K562 (cell line): Measurements from ENCODE around the gene ODF4. TPM values are rescaled to one million over a fixed set of nuclear protein-coding genes. Genes with fewer than 3 reads are reported as not detected.
A peak's percentile ranks its signal among the peaks of the same experiment; 100 is the strongest.

ENCODE experiments used
- ADNP ChIP-seq: fragments of 200-800 bp; sonication (Bioruptor generic); IDR thresholded peaks from 2 replicates; pipeline ENCODE4 v1.6.1; 2016; ENCODE audit warnings: missing genetic modification characterization, missing compliant biosample characterization
- ATF4 ChIP-seq: fragments of 450-650 bp; formaldehyde crosslinking; IDR thresholded peaks from 2 replicates; pipeline ENCODE4 v1.4.0; 2022; ENCODE audit warnings: mild to moderate bottlenecking, moderate library complexity
- ELF2 ChIP-seq: fragments of 250-450 bp; sonication (Bioruptor Pico); IDR thresholded peaks from 2 replicates; pipeline ENCODE4 v1.5.0; 2021; ENCODE audit warnings: mild to moderate bottlenecking
- EP300 ChIP-seq: IDR thresholded peaks from 2 replicates; pipeline ENCODE4 v1.6.1; 2012; ENCODE audit warnings: low read length, improper control_type of control experiment
- FOS ChIP-seq: IDR thresholded peaks from 3 replicates; pipeline ENCODE4 v1.6.1; 2011; ENCODE audit not compliant: insufficient read length; ENCODE audit errors: extremely low read depth
- FOSL1 ChIP-seq: fragments of 200-800 bp; sonication (Bioruptor generic); conservative IDR thresholded peaks from 2 replicates; pipeline ENCODE4 v1.6.1; 2016; ENCODE audit warnings: missing genetic modification characterization, missing compliant biosample characterization
- HMGN3 ChIP-seq: IDR thresholded peaks from 2 replicates; pipeline ENCODE4 v1.6.1; 2011; ENCODE audit warnings: borderline replicate concordance, low read depth, mild to moderate bottlenecking, mixed read lengths, low read length; ENCODE audit not compliant: insufficient read length; ENCODE audit errors: extremely low read depth
- KLF1 ChIP-seq: fragments of 450-650 bp; IDR thresholded peaks from 2 replicates; pipeline ENCODE4 v1.6.1; 2016; ENCODE audit warnings: missing genetic modification characterization, missing compliant biosample characterization
- NBN ChIP-seq: fragments of 450-650 bp; IDR thresholded peaks from 2 replicates; pipeline ENCODE4 v1.6.1; 2016; ENCODE audit warnings: low read depth, mild to moderate bottlenecking
- PHTF2 ChIP-seq: fragments of 250-450 bp; sonication (Bioruptor Pico); IDR thresholded peaks from 2 replicates; pipeline ENCODE4 v1.5.0; 2021; ENCODE audit warnings: mild to moderate bottlenecking
- SIN3A ChIP-seq, 2 experiments: fragments of 150-350 bp in 1 of 2; IDR thresholded peaks; 2 replicates each; pipeline ENCODE4 v1.6.1; 2011 to 2016; ENCODE audit warnings: borderline replicate concordance in 2 of 2, low read depth in 2 of 2, low read length in 2 of 2, mild to moderate bottlenecking in 2 of 2, moderate library complexity in 2 of 2; ENCODE audit not compliant: control insufficient read depth in 1 of 2
- SUPT5H ChIP-seq: fragments of 450-650 bp; IDR thresholded peaks from 2 replicates; pipeline ENCODE4 v1.6.1; 2016
- TAF1 ChIP-seq: IDR thresholded peaks from 2 replicates; pipeline ENCODE4 v1.6.1; 2011; ENCODE audit warnings: mild to moderate bottlenecking, low read length, moderate library complexity; ENCODE audit not compliant: insufficient read depth, control insufficient read depth, severe bottlenecking; ENCODE audit errors: extremely low read depth
- TAF7 ChIP-seq: fragments of 450-650 bp; IDR thresholded peaks from 2 replicates; pipeline ENCODE4 v1.6.1; 2016; ENCODE audit warnings: missing genetic modification characterization, missing compliant biosample characterization
- VEZF1 ChIP-seq: fragments of 200-800 bp; sonication (Bioruptor generic); IDR thresholded peaks from 2 replicates; pipeline ENCODE4 v1.6.1; 2017; ENCODE audit warnings: missing genetic modification characterization, missing compliant biosample characterization
- ZKSCAN3 ChIP-seq: fragments of 250-450 bp; sonication (Bioruptor Pico); IDR thresholded peaks from 2 replicates; pipeline ENCODE4 v1.4.0; 2020
- ZNF311 ChIP-seq: fragments of 250-450 bp; sonication (Bioruptor Pico); IDR thresholded peaks from 2 replicates; pipeline ENCODE4 v1.4.0; 2020; ENCODE audit warnings: mild to moderate bottlenecking, moderate library complexity
- ZNF518B ChIP-seq: fragments of 250-450 bp; sonication (Bioruptor Pico); IDR thresholded peaks from 2 replicates; pipeline ENCODE4 v1.5.0; 2021; ENCODE audit warnings: mild to moderate bottlenecking, moderate library complexity
- polyA plus RNA-seq, 8 experiments: library from polyadenylated mRNA; depleted of rRNA in 4 of 8; stranded (reverse) in 5 of 8; unstranded in 3 of 8; fragments of >200 nt; fragmentation: Nextera tagmentation in 2 of 8; fragmentation: Illumina TruSeq in 1 of 8; extraction: Ambion mirVana in 2 of 8; extraction: Trizol in 1 of 8; gene quantifications; 2 replicates each; pipeline versions ENCODE4 v1.2.1 to v1.2.3, GENCODE V29; 2011 to 2014; ENCODE audit warnings: inconsistent platforms in 1 of 8, missing spikeins in 1 of 8
- total RNA-seq, 7 experiments: library from RNA; depleted of rRNA in 6 of 7; stranded (reverse); fragments of >200 nt in 6 of 7; fragmentation: Illumina TruSeq in 2 of 7; extraction: Trizol in 2 of 7; gene quantifications; 2 replicates each; pipeline versions ENCODE4 v1.2.1 to v1.2.3, GENCODE V29; 2011 to 2021; ENCODE audit warnings: low replicate concordance in 1 of 7

Gene ODF4
- total and polyA plus RNA-seq, 9 of the 15 experiments (the other 6 are each of a cell fraction or from before 2014, with no cell fraction given), result not detected

- TF ChIP-seq NBN, result no peak
- TF ChIP-seq SUPT5H, result peak; percentile 88
- TF ChIP-seq ZKSCAN3, result no peak
- TF ChIP-seq VEZF1 (CRISPR knock-in tag), result peak; percentile 81
- TF ChIP-seq ZNF518B (CRISPR knock-in tag), result no peak
- TF ChIP-seq FOSL1 (tag), result peak; percentile 26
- 0 out of 2 replicates have a peak, but pooled peaks have one; percentile 36 for TF ChIP-seq KLF1
- no peak for TF ChIP-seq ATF4
- TF ChIP-seq FOS, result no peak
- TF ChIP-seq ELF2 (CRISPR knock-in tag), result peak; percentile 47; the same call in 1 of the 2 replicates
- TF ChIP-seq PHTF2 (CRISPR knock-in tag), result no peak
- TF ChIP-seq TAF7 (tag), result no peak
- peak in 1 of 2 experiments; percentile 24; a peak in 1 of 4 replicates for TF ChIP-seq SIN3A (IDR thresholded peaks at IDR 0.05; ENCODE audit: borderline replicate concordance in 2 of 2, control insufficient read depth in 1 of 2, low read depth in 2 of 2, low read length in 2 of 2)
- TF ChIP-seq ADNP, result no peak
- TF ChIP-seq ZNF311 (CRISPR knock-in tag), result no peak
- TF ChIP-seq HMGN3, result peak; percentile 75
- TF ChIP-seq TAF1, result no peak
- no peak for TF ChIP-seq EP300
These were observed 36.8 kb downstream of the ODF4 start, which contains the start of gene KRABD2 (continued) for GRCh38 chr17:8376271-8377067.
